ENCODE results near the gene CDC42BPB.

The CDC42BPB gene

GRCh38 chr14:102911991-102912761 lies 145.2 kb downstream of the CDC42BPB start:
- no peak for DNase-seq (ENCODE audit: low spot score)

- DNase-seq (ENCODE audit: low spot score): no peak
Measured at GRCh38 chr14:102911541-102911951, 145.8 kb downstream of the CDC42BPB start.

GRCh38 chr14:102910442-102910841 lies 146.9 kb downstream of the CDC42BPB start:
- DNase-seq (ENCODE audit: low spot score): no peak

DNA sequence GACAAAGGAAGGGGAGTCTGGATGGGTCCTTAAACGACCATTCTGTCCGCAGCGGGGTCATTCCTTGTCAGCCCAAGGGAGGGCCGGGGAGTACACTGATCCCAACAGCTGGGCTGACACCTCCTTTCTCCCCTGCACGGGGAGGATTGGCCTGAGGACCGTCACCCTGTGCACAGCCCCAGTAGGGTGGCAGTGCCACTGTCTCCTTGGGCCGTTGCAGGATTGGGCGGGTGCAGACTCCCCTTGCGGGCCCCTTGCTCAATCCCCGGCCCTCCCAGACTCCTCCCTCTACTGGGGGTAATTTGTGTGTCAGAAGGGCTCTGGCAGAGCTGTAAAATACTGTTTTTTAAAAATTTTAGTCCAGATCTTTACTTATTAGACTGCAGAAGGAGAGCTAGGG lies 147.4 kb downstream of the CDC42BPB start:
- DNase-seq (ENCODE audit: low spot score): no peak

GRCh38 chr14:102909462-102909861 lies 147.9 kb downstream of the CDC42BPB start:
- DNase-seq (ENCODE audit: low spot score): no peak

DNA sequence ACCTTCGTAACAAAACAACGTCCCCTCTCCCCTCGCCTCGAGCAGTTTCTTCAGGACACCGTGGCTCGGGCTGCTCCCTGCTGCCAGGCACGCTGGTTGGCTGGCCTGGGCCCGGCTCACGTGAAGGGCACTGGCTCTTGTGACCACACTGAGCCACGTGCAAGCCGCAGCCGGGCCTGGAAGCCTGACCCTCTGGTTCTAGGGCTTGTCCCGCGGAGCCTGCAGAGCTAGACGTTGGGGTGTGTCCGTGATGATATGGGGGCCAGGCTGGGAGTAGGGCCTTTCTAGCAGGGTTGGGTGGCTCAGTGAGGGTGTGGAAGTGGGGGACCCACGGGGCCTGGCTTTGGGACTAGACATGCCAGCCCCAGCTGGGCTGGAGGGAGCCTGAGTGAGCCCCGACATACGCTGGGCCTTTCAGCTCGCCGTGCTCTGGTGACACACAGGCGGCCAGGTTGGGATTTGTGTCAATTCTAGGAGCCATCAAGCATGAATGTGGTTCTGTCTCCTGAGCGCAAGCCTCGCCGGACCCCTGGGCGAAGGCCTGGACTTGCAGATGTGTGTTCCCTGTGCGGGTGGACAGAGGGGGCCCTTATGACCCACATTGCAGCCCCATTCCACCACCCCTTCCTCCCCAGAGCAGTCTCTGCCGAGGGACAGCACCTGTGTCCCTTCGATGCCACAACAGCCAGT lies 148.4 kb downstream of the CDC42BPB start:
- DNase-seq (ENCODE audit: low spot score): no peak

DNA sequence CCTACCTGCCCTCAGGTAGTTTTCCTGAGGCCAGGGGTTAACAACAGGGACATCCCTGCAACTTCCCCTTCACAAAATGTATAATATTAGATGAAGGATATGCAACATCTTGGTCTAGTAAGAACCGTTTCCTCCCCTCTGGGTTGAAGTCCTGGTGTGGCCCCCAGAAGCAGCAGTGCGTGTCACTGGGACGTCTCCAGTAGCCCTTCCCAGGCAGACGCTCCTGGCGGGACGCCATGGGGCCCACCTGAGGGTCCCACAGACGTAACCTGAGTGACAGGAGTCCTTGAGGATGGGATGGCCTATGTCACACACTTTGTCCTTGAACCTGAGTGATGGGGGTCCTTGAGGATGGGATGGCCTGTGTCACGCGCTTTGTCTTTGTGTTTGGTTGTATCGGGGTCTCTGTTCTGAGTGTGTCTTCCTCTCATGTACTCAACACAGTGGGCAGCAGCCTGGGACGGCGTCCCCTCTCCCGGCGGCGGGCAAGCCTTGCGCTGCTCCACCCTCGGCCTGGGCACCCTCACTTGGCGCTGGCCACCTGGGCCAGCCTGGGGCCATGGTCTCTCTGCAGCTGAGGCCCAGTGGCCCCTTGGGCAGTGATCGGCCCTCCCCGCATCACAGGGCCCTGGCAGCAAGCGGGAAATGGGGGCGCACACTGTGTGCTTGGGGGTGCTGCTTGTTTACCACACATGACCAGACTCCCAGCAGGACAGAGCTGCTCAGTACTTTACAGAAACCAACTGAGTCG lies 149.2 kb downstream of the CDC42BPB start:
- DNase-seq (ENCODE audit: low spot score): no peak

DNA sequence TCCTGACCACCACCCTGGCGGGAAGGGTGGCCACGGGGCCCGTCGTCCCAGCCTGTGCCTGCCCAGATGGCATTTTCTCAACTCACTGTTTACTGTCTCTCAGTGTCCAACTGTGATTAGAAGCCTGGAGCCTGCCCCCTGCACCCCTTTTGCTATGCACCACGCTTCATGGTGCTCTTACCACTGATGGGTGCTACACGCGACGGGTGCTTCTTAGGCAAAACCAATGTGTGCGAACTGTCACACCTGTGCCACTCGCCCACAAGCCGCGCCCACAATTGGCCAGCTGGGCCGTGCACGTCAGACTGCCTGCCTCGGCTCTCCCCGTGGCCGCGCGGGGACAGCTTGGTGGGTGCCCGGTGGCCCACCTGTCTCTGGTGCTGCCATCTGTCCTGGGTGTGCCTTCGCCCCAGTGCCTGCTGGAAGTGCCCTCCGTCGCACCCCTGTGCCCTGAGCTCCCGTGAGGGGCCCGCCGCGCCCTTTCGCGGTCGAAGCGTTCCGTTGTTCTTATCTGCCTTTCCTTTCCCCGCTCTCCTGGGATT lies 150.0 kb downstream of the CDC42BPB start:
- DNase-seq (ENCODE audit: low spot score): no peak

DNA sequence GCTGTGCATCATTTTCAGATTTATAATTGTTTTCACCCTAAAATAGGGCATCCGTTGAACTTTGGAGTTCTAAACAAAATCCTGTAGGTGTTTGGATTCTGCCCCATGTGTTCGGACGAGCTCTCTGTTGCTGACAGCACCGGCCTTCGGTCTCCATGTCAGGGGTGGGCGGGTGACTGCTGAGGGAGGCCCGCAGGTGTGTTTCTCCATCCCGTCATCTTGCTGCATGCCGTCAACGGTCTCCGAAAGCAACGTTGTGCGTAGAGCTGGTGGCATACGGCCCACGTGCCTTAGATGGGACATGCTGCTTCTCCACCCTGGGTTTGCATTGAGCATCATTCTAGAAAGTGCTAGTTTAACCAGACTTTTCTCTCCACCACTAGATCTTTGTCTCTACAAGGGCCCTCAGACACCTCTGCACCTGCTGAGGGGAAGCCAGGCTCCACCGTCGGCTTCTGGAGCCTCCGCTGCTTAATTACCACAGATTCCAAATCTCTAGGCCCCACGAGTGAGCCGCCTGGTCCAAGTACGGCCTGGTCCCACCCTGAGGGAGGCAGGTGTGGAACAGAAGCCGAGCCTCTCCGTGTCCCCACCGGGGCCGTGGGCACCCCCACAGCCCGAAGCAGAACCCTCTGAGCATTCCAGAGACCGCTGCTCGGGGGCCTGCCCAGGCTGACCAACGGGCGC lies 150.6 kb downstream of the CDC42BPB start:
- DNase-seq (ENCODE audit: low spot score): no peak

DNA sequence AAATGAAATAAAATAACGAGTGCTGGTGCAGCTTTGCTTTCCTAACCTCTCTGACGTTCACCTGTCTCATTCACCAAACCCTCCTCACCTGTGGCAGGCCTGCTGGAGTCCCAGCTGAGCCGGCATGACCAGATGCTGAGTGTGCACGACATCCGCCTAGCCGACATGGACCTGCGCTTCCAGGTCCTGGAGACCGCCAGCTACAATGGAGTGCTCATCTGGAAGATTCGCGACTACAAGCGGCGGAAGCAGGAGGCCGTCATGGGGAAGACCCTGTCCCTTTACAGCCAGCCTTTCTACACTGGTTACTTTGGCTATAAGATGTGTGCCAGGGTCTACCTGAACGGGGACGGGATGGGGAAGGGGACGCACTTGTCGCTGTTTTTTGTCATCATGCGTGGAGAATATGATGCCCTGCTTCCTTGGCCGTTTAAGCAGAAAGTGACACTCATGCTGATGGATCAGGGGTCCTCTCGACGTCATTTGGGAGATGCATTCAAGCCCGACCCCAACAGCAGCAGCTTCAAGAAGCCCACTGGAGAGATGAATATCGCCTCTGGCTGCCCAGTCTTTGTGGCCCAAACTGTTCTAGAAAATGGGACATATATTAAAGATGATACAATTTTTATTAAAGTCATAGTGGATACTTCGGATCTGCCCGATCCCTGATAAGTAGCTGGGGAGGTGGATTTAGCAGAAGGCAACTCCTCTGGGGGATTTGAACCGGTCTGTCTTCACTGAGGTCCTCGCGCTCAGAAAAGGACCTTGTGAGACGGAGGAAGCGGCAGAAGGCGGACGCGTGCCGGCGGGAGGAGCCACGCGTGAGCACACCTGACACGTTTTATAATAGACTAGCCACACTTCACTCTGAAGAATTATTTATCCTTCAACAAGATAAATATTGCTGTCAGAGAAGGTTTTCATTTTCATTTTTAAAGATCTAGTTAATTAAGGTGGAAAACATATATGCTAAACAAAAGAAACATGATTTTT lies 151.9 kb downstream of the CDC42BPB start:
- DNase-seq (ENCODE audit: low spot score): no peak

- DNase-seq (ENCODE audit: low spot score): no peak
Measured at GRCh38 chr14:102903889-102904512, 153.3 kb downstream of the CDC42BPB start.

DNA sequence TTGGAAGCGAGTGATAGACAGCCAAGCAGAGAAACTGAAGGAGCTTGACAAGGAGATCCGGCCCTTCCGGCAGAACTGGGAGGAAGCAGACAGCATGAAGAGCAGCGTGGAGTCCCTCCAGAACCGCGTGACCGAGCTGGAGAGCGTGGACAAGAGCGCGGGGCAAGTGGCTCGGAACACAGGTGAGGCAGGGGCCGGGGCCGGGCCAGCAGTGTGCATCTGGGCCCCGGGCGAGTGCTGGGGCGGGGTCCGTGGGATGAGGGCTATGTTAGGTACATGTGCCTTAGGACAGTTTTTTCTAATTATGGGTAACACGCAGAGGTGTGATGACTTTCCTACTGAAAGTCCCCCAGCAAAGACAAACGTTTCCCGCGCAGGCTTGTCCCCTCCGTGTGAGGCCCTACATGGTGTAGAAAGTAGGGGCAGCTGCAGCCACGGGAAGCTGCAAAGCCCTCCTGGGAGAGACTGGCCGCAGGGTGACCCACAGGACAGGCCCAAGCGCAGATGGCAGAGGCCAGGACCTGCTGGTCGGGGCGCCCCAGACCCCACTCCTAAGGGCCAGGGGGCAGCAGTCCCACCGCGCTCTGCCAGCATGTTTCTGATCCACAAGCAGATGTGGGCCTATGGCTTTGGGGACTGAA lies 154.0 kb downstream of the CDC42BPB start:
- DNase-seq (ENCODE audit: low spot score): no peak

GRCh38 chr14:102902523-102903247 lies 154.7 kb downstream of the CDC42BPB start:
- DNase-seq (ENCODE audit: low spot score): no peak

DNA sequence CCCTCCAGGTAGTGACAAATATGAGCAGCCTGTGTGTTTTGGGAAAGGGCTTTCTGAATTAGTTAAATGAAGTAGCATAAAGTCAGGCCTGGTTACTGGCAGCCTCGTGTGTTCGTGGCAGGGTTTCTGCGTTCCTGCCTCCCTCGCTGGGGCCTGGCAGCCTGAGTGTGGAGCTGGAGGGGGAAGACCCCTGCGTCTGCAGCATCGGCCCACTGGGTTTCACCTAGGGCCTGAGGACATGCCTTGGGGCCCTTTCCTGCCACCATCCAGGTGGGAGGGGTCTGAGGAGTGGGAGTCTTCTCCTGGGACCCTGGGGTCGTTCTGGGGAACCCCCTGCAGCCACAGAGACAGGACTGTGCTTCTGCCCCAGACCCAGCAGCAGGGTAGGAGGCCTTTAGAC lies 155.3 kb downstream of the CDC42BPB start:
- DNase-seq (ENCODE audit: low spot score): no peak

DNA sequence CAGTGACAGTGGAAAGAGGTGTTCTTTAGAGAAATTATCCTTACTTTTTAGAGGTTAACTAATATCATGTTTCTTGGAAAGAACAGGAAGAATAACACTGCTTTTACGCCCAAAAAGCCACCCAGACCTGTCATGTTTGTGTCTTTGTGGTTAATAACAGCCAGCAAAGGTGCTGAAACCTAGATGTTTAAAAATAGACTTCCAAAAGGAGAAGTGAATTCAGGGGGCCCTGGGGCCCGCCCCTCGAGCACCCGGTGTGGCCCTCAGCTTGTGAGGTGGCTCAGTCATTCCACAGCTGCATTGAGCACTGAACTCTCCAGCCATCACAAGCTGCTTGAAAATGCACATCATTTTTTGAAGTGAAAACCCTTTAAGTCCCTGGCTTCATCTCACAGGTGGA lies 155.7 kb downstream of the CDC42BPB start:
- no peak for DNase-seq (ENCODE audit: low spot score)

- DNase-seq (ENCODE audit: low spot score): peak; percentile 44
Measured at GRCh38 chr14:102900631-102901571, 156.4 kb downstream of the CDC42BPB start.

DNA sequence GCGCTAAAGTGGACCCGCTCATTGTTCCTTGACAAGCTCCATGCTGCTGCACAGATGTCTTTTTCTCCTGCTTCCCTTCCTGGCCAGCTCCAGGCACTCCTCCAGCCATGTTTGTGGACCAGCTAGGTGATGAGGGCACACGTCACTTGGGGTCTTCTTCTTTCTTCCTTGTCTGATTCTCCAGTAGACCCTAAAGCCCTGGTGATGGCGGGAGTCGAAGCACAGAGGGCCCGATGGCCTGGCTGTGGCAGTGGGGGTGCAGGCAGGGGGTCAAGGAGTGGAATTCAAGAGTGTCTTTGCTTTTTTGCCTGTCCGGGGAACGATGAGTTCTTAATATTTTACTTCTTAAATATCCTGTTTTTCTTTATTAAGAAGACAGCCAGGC lies 157.8 kb downstream of the CDC42BPB start:
- DNase-seq (ENCODE audit: low spot score): no peak

Measured in cerebellar cortex (tissue), 1 donor.